Measurements from ENCODE around the gene SEC11C.

The SEC11C gene

DNA sequence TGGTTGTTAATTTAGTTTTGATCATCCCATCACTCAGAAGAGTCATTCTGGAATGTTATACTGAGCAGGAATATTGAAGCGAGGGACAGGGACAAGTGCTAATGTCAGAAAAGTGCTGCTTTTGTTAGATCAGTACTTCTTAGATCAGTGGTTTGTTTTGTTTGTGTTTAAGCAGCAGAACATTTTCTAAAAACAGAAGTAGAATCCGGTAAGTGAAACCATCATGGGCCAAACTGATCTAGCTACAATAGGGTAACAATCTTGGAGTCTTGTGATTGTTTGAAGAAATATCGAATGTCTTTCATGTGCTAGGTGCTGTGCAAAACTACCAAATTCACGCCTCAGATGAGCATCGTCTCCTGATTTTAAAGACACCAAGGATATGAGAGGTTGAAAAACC is 45.1 kb upstream of the SEC11C start:
- no peak overlapping the region for H3K27ac ChIP-seq (ENCODE audit: low read depth, low read length, poor library complexity, severe bottlenecking)
- TF ChIP-seq, protein P1, sequence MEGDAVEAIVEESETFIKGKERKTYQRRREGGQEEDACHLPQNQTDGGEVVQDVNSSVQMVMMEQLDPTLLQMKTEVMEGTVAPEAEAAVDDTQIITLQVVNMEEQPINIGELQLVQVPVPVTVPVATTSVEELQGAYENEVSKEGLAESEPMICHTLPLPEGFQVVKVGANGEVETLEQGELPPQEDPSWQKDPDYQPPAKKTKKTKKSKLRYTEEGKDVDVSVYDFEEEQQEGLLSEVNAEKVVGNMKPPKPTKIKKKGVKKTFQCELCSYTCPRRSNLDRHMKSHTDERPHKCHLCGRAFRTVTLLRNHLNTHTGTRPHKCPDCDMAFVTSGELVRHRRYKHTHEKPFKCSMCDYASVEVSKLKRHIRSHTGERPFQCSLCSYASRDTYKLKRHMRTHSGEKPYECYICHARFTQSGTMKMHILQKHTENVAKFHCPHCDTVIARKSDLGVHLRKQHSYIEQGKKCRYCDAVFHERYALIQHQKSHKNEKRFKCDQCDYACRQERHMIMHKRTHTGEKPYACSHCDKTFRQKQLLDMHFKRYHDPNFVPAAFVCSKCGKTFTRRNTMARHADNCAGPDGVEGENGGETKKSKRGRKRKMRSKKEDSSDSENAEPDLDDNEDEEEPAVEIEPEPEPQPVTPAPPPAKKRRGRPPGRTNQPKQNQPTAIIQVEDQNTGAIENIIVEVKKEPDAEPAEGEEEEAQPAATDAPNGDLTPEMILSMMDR (IDR thresholded peaks at IDR 0.05; ENCODE audit: low read length): no peak
- TF ChIP-seq EZH2 (IDR thresholded peaks at IDR 0.05; ENCODE audit: borderline replicate concordance, low read length): no peak
- H4K20me1 ChIP-seq (ENCODE audit: insufficient read depth, low read length): no peaks in the 10 kb centered on the region
- no peaks in the 10 kb centered on the region for H3K79me2 ChIP-seq (ENCODE audit: insufficient read depth, low read length)
- H2AFZ ChIP-seq (ENCODE audit: low read length): no peak overlapping the region
- H3F3A ChIP-seq (ENCODE audit: insufficient read depth, low read length): no peaks in the 10 kb centered on the region
- no peak overlapping the region for H3K4me3 ChIP-seq (ENCODE audit: low read depth, low read length, poor library complexity, severe bottlenecking)
- no peaks in the 10 kb centered on the region; the same call in 1 of the 2 replicates for H3K27me3 ChIP-seq (ENCODE audit: insufficient read depth, low read length)
- H3K9ac ChIP-seq (ENCODE audit: low read length): no peak overlapping the region
- H3K4me1 ChIP-seq (ENCODE audit: insufficient read depth, low read length, severe bottlenecking): no peaks in the 10 kb centered on the region
- no peaks in the 10 kb centered on the region for H3K9me2 ChIP-seq (ENCODE audit: low read depth, low read length)
- H3K36me3 ChIP-seq (ENCODE audit: insufficient read depth, low read length): no peaks in the 10 kb centered on the region
- H3K4me2 ChIP-seq (ENCODE audit: low read length): no peak overlapping the region
- H3K9me3 ChIP-seq (ENCODE audit: low read length): no peaks in the 10 kb centered on the region

DNA sequence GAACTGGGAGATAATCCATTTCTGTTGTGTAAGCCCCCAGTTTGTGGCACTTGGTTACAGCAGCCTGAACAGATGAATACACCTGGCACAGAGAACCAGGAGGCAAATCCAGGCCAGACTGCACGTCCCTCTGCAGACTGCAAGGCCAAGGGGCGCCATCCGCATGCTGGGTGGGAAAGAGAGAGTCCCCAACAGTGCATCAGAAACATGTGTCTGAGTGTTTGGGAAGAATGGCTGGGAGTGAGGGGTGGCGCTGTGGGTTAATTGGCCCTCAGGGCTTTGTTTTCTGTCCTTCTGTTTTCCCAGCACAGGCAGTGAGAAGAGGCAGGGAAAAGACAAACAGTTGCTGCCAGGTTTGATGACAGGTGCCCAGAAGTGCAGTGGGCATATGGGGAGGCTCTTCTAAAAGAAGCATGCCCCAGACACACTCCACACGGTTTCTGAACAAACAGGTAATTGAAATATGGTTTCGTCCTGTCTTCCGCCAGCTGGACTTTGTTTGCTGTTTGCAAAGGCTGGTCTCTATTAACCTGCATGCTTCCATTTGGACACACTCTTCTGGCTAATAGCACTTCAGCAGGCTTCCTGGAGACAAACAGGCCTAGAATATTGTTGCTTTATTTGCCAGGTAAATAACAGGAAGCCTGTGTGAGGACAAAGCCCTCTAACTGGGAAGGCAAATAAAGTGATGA is 43.4 kb upstream of the SEC11C start:
- H3K9me3 ChIP-seq (ENCODE audit: low read length): no peaks in the 10 kb centered on the region
- no peaks in the 10 kb centered on the region for H3K36me3 ChIP-seq (ENCODE audit: insufficient read depth, low read length)
- H3K9me2 ChIP-seq (ENCODE audit: low read depth, low read length): no peaks in the 10 kb centered on the region
- H3K9ac ChIP-seq (ENCODE audit: low read length): no peak overlapping the region
- no peak for TF ChIP-seq EZH2 (IDR thresholded peaks at IDR 0.05; ENCODE audit: borderline replicate concordance, low read length)
- TF ChIP-seq, protein P1 (IDR thresholded peaks at IDR 0.05; ENCODE audit: low read length): no peak
- no peak overlapping the region for H3K27ac ChIP-seq (ENCODE audit: low read depth, low read length, poor library complexity, severe bottlenecking)
- H3K4me1 ChIP-seq (ENCODE audit: insufficient read depth, low read length, severe bottlenecking): no peaks in the 10 kb centered on the region
- H3F3A ChIP-seq (ENCODE audit: insufficient read depth, low read length): no peaks in the 10 kb centered on the region
- no peak overlapping the region for H3K4me3 ChIP-seq (ENCODE audit: low read depth, low read length, poor library complexity, severe bottlenecking)
- no peaks in the 10 kb centered on the region for H4K20me1 ChIP-seq (ENCODE audit: insufficient read depth, low read length)
- no peak overlapping the region for H2AFZ ChIP-seq (ENCODE audit: low read length)
- H3K27me3 ChIP-seq (ENCODE audit: insufficient read depth, low read length): no peaks in the 10 kb centered on the region; the same call in 1 of the 2 replicates
- no peaks in the 10 kb centered on the region for H3K79me2 ChIP-seq (ENCODE audit: insufficient read depth, low read length)
- H3K4me2 ChIP-seq (ENCODE audit: low read length): no peak overlapping the region

DNA sequence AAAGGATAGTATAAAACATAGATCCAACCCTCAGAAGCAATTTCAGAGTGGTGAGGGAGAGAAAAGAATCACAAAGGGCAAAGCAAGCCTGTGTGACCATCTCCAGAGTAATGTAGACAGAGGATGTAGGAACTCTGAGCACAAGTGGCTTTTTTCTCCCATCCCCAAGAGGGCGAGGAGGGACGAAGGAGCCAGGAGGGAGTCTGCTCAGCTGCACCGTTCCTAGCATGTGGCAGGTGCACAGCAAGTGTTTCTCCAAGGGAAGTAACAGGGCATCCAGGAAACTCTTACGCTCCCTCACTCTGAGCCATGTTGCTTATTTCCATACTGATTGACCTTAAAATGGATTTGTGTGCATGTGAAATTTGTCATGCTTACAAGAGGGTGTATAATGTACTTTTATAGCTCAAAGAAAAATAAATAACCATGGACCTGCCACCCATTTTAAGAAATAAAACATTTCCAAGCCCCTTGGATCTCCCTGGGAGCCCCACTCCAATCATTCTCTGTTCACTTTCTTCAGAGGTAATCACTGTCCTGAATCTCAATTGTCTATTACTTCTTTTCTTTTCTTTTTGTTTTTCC is 37.8 kb upstream of the SEC11C start:
- TF ChIP-seq, protein P1 (IDR thresholded peaks at IDR 0.05; ENCODE audit: low read length): no peak
- no peak for TF ChIP-seq EZH2 (IDR thresholded peaks at IDR 0.05; ENCODE audit: borderline replicate concordance, low read length)
- Histone ChIP-seq H3K4me2 (ENCODE audit: low read length) (no peak overlapping the region), H3K36me3 (ENCODE audit: insufficient read depth, low read length) (no peaks in the 10 kb centered on the region), H3K79me2 (ENCODE audit: insufficient read depth, low read length) (no peaks in the 10 kb centered on the region), H3F3A (ENCODE audit: insufficient read depth, low read length) (no peaks in the 10 kb centered on the region), H3K27ac (ENCODE audit: low read depth, low read length, poor library complexity, severe bottlenecking) (no peak overlapping the region), H2AFZ (ENCODE audit: low read length) (no peak overlapping the region), H3K9me2 (ENCODE audit: low read depth, low read length) (no peaks in the 10 kb centered on the region), H3K27me3 (ENCODE audit: insufficient read depth, low read length) (no peaks in the 10 kb centered on the region; the same call in 1 of the 2 replicates), H3K9me3 (ENCODE audit: low read length) (no peaks in the 10 kb centered on the region), H3K4me3 (ENCODE audit: low read depth, low read length, poor library complexity, severe bottlenecking) (no peak overlapping the region), H3K9ac (ENCODE audit: low read length) (no peak overlapping the region), H3K4me1 (ENCODE audit: insufficient read depth, low read length, severe bottlenecking) (no peaks in the 10 kb centered on the region), H4K20me1 (ENCODE audit: insufficient read depth, low read length) (no peaks in the 10 kb centered on the region)
